Ishikawa (cell line): ENCODE results near the gene IKZF1.

Source experiments
- CEBPB ChIP-seq: IDR thresholded peaks from 2 replicates; pipeline ENCODE4 v1.6.1; 2012
- CREB1 ChIP-seq: IDR thresholded peaks from 2 replicates; pipeline ENCODE4 v1.6.1; 2012; ENCODE audit warnings: low read depth
- EGR1 ChIP-seq: IDR thresholded peaks from 2 replicates; pipeline ENCODE4 v1.6.1; 2012
- EP300 ChIP-seq: IDR thresholded peaks from 2 replicates; pipeline ENCODE4 v1.6.1; 2012; ENCODE audit warnings: borderline replicate concordance
- FOXM1 ChIP-seq: IDR thresholded peaks from 2 replicates; pipeline ENCODE4 v1.6.1; 2012; ENCODE audit warnings: low read depth, borderline replicate concordance
- NFIC ChIP-seq: IDR thresholded peaks from 2 replicates; pipeline ENCODE4 v1.6.1; 2012
- RAD21 ChIP-seq: IDR thresholded peaks from 2 replicates; pipeline ENCODE4 v1.6.1; 2012; ENCODE audit warnings: low read depth
- TAF1 ChIP-seq: IDR thresholded peaks from 2 replicates; pipeline ENCODE4 v1.6.1; 2012; ENCODE audit warnings: low read depth, mild to moderate bottlenecking
- TCF12 ChIP-seq: IDR thresholded peaks from 2 replicates; pipeline ENCODE4 v1.6.1; 2012; ENCODE audit warnings: low read depth
- TEAD4 ChIP-seq: IDR thresholded peaks from 2 replicates; pipeline ENCODE4 v1.6.1; 2012
- YY1 ChIP-seq: IDR thresholded peaks from 2 replicates; pipeline ENCODE4 v1.6.1; 2012; ENCODE audit warnings: low read depth
- ZBTB7A ChIP-seq: IDR thresholded peaks from 2 replicates; pipeline ENCODE4 v1.6.1; 2012; ENCODE audit warnings: low read depth
- TF ChIP-seq, protein P1 (sequence below): IDR thresholded peaks from 2 replicates; pipeline ENCODE4 v1.6.1; 2012; ENCODE audit warnings: low read depth, mild to moderate bottlenecking
- TF ChIP-seq, protein P2 (sequence below): IDR thresholded peaks from 2 replicates; pipeline ENCODE4 v1.6.1; 2012
- TF ChIP-seq, protein P3 (sequence below): IDR thresholded peaks from 2 replicates; pipeline ENCODE4 v1.6.1; 2012

The IKZF1 gene

DNA sequence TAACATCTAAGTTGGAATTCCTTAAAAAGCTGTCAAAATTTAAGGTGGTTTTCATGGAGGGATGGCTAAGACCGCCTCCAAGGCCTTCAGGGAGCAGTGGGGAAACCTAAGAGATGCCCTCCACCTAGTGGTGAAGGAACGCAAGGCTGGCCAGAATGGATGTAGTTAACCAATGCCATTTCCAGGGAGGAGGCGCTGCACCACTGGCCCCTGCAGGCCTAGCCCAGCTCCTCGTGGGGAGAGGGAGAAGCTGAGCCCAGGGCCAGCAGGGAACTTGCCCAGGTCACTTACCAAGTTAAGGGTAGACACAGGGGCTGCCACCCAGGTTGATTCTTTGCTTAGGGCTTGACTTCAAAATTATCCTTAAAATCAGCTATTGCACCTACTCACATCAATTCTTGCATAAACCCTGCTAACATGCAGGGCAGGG lies 113.6 kb downstream of the IKZF1 start:
- TF ChIP-seq CEBPB, result no peak
- TF ChIP-seq RAD21, result peak; percentile 89
- TF ChIP-seq ZBTB7A, result no peak
- TF ChIP-seq, protein P1, sequence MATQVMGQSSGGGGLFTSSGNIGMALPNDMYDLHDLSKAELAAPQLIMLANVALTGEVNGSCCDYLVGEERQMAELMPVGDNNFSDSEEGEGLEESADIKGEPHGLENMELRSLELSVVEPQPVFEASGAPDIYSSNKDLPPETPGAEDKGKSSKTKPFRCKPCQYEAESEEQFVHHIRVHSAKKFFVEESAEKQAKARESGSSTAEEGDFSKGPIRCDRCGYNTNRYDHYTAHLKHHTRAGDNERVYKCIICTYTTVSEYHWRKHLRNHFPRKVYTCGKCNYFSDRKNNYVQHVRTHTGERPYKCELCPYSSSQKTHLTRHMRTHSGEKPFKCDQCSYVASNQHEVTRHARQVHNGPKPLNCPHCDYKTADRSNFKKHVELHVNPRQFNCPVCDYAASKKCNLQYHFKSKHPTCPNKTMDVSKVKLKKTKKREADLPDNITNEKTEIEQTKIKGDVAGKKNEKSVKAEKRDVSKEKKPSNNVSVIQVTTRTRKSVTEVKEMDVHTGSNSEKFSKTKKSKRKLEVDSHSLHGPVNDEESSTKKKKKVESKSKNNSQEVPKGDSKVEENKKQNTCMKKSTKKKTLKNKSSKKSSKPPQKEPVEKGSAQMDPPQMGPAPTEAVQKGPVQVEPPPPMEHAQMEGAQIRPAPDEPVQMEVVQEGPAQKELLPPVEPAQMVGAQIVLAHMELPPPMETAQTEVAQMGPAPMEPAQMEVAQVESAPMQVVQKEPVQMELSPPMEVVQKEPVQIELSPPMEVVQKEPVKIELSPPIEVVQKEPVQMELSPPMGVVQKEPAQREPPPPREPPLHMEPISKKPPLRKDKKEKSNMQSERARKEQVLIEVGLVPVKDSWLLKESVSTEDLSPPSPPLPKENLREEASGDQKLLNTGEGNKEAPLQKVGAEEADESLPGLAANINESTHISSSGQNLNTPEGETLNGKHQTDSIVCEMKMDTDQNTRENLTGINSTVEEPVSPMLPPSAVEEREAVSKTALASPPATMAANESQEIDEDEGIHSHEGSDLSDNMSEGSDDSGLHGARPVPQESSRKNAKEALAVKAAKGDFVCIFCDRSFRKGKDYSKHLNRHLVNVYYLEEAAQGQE, result no peak
- no peak for TF ChIP-seq TAF1

DNA sequence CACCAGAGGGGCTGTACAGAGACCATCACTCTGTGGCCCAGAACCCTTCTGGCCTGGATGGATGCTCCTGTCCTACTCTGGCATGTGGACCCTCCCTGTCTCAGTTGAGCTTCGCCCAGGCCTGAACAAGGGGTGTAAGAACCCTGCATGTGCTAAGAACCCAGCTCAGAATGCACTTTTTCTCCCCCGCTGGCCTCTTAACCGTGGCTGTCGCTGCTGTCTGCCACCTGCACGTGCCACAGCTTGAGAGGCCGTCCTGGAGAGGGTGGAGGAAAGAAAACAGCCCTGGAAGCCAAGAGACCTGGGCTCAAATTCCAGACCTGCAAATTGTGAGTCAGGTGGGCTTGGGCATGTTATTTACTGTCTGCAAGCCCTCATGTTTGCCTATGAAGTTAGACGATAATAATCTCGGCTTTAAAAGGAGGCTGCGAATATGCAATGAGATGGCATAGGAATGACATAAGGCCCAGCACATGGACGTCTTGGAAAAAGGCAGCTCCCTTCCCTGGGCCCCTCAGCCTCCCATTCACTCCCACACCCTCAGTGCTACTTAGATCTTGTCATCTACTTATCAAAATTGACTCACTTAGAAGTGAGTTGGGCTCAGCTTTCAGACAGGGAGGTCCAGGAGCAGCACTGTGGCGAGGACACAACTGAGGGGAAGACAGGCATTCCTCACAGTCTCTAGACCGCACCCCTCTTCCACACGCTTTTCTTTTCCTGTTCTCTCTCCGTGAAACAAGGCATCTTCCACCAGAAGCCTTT lies 114.2 kb downstream of the IKZF1 start:
- no peak for TF ChIP-seq NFIC

DNA sequence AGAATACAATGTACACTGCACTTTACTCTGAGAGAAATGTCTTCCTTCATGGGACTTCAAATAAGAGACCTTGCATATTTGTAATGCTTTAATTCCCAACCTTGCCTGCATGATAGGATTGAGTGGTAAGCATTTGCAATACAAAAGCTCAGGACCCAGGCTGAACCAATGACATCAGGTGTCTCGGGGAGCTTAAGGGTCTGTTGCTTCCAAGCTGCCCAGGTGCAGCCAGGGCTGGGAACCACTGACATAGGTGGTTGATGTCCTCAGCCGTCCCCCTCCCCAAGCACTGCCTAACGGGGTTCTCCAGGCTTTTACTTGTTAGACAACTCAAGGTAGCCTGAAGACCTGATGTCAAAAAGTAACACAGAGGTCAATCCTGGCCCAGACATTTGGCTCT lies 116.5 kb downstream of the IKZF1 start:
- TF ChIP-seq EGR1 (no peak), TEAD4 (no peak), TCF12 (no peak), FOXM1 (no peak), NFIC (no peak), ZBTB7A (no peak), TAF1 (no peak)
- TF ChIP-seq, protein P2, sequence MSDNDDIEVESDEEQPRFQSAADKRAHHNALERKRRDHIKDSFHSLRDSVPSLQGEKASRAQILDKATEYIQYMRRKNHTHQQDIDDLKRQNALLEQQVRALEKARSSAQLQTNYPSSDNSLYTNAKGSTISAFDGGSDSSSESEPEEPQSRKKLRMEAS, result no peak

DNA sequence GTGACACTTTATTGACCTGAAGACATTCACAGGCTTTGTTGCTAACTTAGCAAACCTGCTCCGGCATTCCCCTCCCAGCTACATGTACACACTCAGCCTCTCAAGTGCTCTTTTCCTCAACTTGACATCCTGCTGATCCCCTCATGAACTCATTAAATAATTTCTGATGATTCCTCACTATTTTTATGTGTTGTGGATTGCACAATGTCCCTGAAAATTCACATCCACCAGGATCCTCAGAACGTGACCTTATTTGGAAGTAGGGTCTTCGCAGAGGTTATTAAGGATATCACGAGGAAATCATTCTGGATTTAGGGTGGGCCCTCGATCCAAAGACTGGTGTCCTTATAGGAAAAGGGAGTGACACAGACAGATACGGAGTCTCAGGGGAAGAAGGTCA lies 118.3 kb downstream of the IKZF1 start:
- TF ChIP-seq, protein P1, result no peak
- TF ChIP-seq, protein P3, sequence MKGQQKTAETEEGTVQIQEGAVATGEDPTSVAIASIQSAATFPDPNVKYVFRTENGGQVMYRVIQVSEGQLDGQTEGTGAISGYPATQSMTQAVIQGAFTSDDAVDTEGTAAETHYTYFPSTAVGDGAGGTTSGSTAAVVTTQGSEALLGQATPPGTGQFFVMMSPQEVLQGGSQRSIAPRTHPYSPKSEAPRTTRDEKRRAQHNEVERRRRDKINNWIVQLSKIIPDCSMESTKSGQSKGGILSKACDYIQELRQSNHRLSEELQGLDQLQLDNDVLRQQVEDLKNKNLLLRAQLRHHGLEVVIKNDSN, result no peak
- TF ChIP-seq CEBPB (no peak), TEAD4 (no peak), TCF12 (no peak), NFIC (no peak)

DNA sequence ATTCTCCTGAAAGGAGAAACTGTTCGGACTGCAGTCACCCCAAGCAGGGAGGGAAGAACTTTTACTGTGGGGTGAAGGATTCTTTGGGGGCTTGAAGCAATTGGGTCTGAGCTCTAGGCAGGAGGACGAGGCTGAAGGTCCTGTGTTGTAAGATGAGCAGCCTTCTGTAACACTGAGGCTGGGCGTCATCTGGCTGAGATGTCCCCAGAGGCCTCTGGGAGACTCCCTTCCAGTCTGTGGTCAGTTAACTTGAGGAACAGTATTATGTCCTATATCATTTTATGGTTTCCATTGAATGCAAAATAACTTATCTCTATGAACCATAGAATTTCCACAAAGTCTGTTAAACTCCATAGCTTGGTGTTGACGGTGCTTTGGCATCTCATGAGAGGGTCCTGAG lies 119.3 kb downstream of the IKZF1 start:
- TF ChIP-seq FOXM1, result no peak
- no peak for TF ChIP-seq TCF12
- TF ChIP-seq CREB1, result no peak
- no peak for TF ChIP-seq YY1
- TF ChIP-seq TEAD4, result no peak
- TF ChIP-seq EGR1, result no peak
- no peak for TF ChIP-seq NFIC
- TF ChIP-seq ZBTB7A, result no peak
- TF ChIP-seq, protein P1, result no peak
- TF ChIP-seq, protein P2, result no peak
- TF ChIP-seq TAF1, result no peak
- no peak for TF ChIP-seq CEBPB
- TF ChIP-seq EP300, result no peak
- TF ChIP-seq RAD21, result no peak
- TF ChIP-seq, protein P3, result no peak

DNA sequence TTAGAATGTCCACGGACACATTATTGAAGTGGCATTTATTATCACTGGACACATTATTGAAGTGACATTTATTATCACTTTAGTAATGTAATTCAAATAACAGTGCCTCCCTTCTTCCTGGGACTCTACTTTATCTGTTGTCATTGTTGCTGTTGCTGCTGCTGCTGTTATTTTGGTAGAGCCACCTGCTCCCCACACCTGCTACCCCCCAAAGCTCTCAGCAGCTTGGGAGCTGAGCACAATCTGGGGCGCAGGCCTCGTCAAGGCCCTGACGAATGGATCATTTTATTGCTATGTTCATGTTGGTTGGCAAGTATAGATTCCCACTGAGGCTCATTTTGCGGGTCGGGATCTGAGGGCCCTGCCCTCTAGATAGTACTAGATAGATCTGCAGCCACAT lies 120.8 kb downstream of the IKZF1 start:
- no peak for TF ChIP-seq YY1
- TF ChIP-seq, protein P3, result no peak
- TF ChIP-seq, protein P2, result no peak
- no peak for TF ChIP-seq ZBTB7A
- no peak for TF ChIP-seq CREB1
- TF ChIP-seq EGR1, result no peak
- TF ChIP-seq RAD21, result no peak
- TF ChIP-seq TEAD4, result no peak
- TF ChIP-seq FOXM1, result no peak
- TF ChIP-seq TCF12, result no peak
